OCI-LY3 (cell line): ENCODE data around the gene DAB1.

ENCODE experiments used
- CTCF ChIP-seq: fragments of 200-600, 300-600 bp; sonication (generic); IDR thresholded peaks from 2 replicates; pipeline ENCODE4 v1.5.1; 2014; ENCODE audit warnings: antibody characterized with exemption, low read length, low read depth
- EZH2phosphoT487 ChIP-seq: fragments of 200-600 bp; shearing (Covaris generic); IDR thresholded peaks from 2 replicates; pipeline ENCODE4 v1.6.1; 2018; ENCODE audit warnings: antibody characterized with exemption, mixed run types, low read depth

GRCh38 chr1:57312869-57313268 is 111.0 kb downstream of the DAB1 start:
- TF ChIP-seq CTCF (no peak), EZH2phosphoT487 (no peak)
